Cardiac muscle cell (in vitro differentiated cells and primary cell): ENCODE results near the gene COL18A1. TPM values are rescaled to one million over a fixed set of nuclear protein-coding genes. Genes with fewer than 3 reads are reported as not detected.
A peak's percentile ranks its signal among the peaks of the same experiment; 100 is the strongest.

Experiments used
- DNase-seq, 2 donors: peaks; one replicate each; pipeline versions ENCODE4 v3.0.0 to v3.0.0-alpha.2; 2010 to 2017; ENCODE audit warnings: low read depth in 1 of 2, low spot score in 1 of 2
- H3K27ac ChIP-seq: fragments of 200-600 bp; sonication (generic); 2 replicates; pipeline ENCODE4 v1.5.1; 2016
- H3K27me3 ChIP-seq: fragments of 200-600 bp; sonication (generic); 2 replicates; pipeline ENCODE4 v1.6.0; 2016; ENCODE audit warnings: control low read depth
- H3K36me3 ChIP-seq: fragments of 200-600 bp; sonication (generic); 2 replicates; pipeline ENCODE4 v1.5.1; 2016; ENCODE audit warnings: control low read depth
- H3K4me1 ChIP-seq: fragments of 200-600 bp; sonication (generic); 2 replicates; pipeline ENCODE4 v1.8.1; 2017; ENCODE audit warnings: low read depth, mild to moderate bottlenecking, mixed run types
- H3K4me3 ChIP-seq: fragments of 200-600 bp; sonication (generic); 2 replicates; pipeline ENCODE4 v1.5.1; 2016; ENCODE audit warnings: mild to moderate bottlenecking
- H3K9me3 ChIP-seq: fragments of 200-600 bp; sonication (generic); 2 replicates; pipeline ENCODE4 v1.5.1; 2017; ENCODE audit warnings: low read depth, mild to moderate bottlenecking, control low read depth
- CTCF ChIP-seq: IDR thresholded peaks from 2 replicates; pipeline ENCODE4 v1.5.1; 2012; ENCODE audit warnings: low read depth, mild to moderate bottlenecking, low read length
- polyA plus RNA-seq: library from polyadenylated mRNA; unstranded; fragments of >200 nt; fragmentation: Nextera tagmentation; extraction: Ambion mirVana; gene quantifications from 2 replicates; pipeline ENCODE4 v1.2.1, GENCODE V29; 2016
- total RNA-seq: library from RNA; depleted of rRNA; stranded (reverse); fragments of >200 nt; gene quantifications from 2 replicates; pipeline ENCODE4 v1.2.3, GENCODE V29; 2016

The COL18A1 gene
- total and polyA plus RNA-seq, 2 experiments from 2014 or later = 407 to 1,182 TPM

GRCh38 chr21:45512626-45513002, 107.6 kb downstream of the COL18A1 start:
- H3K36me3 ChIP-seq = peaks cover 22% of the 10 kb centered on the region
- no peaks in the 10 kb centered on the region for H3K27me3 ChIP-seq
- no peaks in the 10 kb centered on the region for H3K4me1 ChIP-seq
- no peak for TF ChIP-seq CTCF
- H3K4me3 ChIP-seq = no peak overlapping the region
- no peak for DNase-seq
- no peaks in the 10 kb centered on the region for H3K9me3 ChIP-seq
- H3K27ac ChIP-seq = peak overlapping the region; percentile 53

DNA sequence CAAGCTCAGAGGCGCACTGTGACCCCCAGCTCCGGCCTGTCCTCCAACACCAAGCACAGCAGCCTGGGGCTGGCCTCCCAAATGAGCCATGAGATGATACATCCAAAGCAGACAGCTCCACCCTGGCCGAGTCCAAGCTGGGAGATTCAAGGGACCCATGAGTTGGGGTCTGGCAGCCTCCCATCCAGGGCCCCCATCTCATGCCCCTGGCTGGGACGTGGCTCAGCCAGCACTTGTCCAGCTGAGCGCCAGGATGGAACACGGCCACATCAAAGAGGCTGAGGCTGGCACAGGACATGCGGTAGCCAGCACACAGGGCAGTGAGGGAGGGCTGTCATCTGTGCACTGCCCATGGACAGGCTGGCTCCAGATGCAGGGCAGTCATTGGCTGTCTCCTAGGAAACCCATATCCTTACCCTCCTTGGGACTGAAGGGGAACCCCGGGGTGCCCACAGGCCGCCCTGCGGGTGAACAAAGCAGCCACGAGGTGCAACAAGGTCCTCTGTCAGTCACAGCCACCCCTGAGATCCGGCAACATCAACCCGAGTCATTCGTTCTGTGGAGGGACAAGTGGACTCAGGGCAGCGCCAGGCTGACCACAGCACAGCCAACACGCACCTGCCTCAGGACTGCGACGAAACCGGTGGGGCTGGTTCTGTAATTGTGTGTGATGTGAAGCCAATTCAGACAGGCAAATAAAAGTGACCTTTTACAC, 108.2 kb downstream of the COL18A1 start:
- no peaks in the 10 kb centered on the region for H3K9me3 ChIP-seq
- no peak for TF ChIP-seq CTCF
- DNase-seq = no peak
- no peaks in the 10 kb centered on the region for H3K4me1 ChIP-seq
- no peaks in the 10 kb centered on the region for H3K27me3 ChIP-seq
- peak overlapping the region; percentile 53 for H3K27ac ChIP-seq
- H3K36me3 ChIP-seq = peaks cover 22% of the 10 kb centered on the region
- H3K4me3 ChIP-seq = no peak overlapping the region

GRCh38 chr21:45513741-45514310, 108.9 kb downstream of the COL18A1 start:
- no peak overlapping the region for H3K4me3 ChIP-seq
- H3K36me3 ChIP-seq = peaks cover 22% of the 10 kb centered on the region
- DNase-seq = no peak
- TF ChIP-seq CTCF = no peak
- H3K27me3 ChIP-seq = no peaks in the 10 kb centered on the region
- H3K4me1 ChIP-seq = no peaks in the 10 kb centered on the region
- H3K9me3 ChIP-seq = no peaks in the 10 kb centered on the region
- H3K27ac ChIP-seq = peak overlapping the region; percentile 53

DNA sequence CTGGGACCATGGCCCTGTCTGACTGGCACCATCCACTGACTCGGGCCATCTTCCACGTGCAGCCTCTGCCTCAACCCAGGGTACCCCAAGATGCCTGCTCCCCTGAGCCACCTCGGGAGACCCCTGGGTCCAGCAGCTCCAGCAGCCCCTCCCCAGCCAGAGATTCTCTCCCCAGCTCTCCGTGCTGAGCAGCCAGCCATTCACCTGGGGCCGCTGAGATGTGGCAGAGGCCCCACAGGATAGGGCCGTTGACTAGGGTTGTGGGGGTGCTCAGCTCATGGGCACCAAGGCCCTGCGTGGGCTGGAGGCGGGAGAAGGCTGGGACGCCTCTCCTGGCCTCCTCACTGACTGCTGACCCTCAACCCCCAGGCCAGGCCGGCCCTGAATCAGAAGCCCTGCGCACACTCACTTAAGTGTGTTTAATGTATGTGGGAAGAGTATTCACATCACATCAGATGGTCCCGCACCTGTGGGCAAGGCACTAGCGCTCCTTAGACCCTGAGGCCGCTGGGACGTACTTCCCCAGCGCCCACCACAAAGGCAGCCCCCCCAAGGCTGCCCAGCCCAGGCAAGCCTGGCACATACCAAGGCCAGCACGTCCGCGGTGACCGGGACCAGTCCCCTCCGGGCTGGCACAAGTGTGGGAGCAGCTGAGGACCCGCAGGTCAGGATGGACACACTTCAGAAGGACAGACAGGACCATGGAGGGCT, 109.5 kb downstream of the COL18A1 start:
- Histone ChIP-seq H3K4me1 (no peaks in the 10 kb centered on the region), H3K27ac (peak overlapping the region; percentile 53), H3K36me3 (peaks cover 18% of the 10 kb centered on the region), H3K27me3 (no peaks in the 10 kb centered on the region), H3K4me3 (no peak overlapping the region), H3K9me3 (no peaks in the 10 kb centered on the region)
- TF ChIP-seq CTCF = no peak
- no peak for DNase-seq

DNA sequence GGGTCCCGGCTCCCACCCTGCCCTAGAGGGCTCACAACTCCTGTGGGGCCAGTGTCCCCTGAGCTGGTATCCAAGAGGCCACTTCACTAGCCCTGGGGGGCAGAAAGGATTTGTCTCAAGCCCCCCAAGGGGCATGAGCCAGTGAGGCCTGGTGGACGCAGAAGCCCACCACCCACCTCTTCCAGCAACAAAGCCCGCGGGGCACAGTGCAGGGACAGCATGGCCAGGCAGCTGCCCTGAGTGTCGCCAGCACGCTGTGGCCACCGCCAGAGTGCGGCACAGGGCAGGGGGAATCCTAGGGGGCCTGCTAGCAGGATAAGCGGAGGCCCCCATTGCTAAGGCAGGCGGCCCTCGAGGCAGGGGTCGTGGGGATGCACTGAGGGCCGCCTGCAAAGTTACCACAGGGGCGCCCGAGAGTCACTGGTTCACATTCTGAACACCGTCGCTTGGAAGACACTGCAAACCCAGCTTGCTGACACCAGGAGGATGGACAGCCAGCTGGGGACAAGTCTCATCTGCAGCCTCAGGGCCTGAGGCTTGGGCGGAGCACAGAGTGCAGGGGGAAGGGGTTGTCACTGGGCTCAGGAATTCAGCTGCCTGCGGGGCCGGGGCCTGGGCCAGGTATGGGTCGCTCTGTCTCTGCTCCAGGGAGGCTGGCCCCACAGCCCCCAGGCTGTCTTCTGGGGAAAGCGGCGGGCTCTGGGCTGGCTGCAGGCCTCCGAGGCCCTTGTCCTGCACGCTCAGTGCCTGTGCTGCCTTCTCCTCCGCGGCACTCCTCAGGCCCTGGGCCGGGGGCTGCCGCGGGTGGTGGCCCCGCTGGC, 110.5 kb downstream of the COL18A1 start:
- no peaks in the 10 kb centered on the region for H3K27me3 ChIP-seq
- peaks cover 14% of the 10 kb centered on the region for H3K36me3 ChIP-seq
- no peak for DNase-seq

More for the DNA sequence above, 110.5 kb downstream of the COL18A1 start:
- Histone ChIP-seq H3K27ac (no peak overlapping the region), H3K4me1 (no peaks in the 10 kb centered on the region), H3K4me3 (no peak overlapping the region), H3K9me3 (no peaks in the 10 kb centered on the region)
- no peak for TF ChIP-seq CTCF
